Peyer's patch (tissue), 4 donors: Measurements from ENCODE around the gene TMEM163.

Source experiments
- POLR2A ChIP-seq, 2 donors: fragments of 450-650 bp; IDR thresholded peaks; one replicate each; pipeline ENCODE4 v1.5.1; 2017; ENCODE audit warnings: antibody characterized with exemption in 2 of 2, mild to moderate bottlenecking in 2 of 2, moderate library complexity in 2 of 2
- TF ChIP-seq, protein P1 (sequence below), 6 experiments: fragments of 450-650 bp in 4 of 6; fragments of 200-600 bp in 2 of 6; sonication (generic) in 1 of 6; IDR thresholded peaks; one replicate each; pipeline ENCODE4 v1.5.1; 2017 to 2019; ENCODE audit warnings: antibody characterized with exemption in 6 of 6, mild to moderate bottlenecking in 3 of 6, moderate library complexity in 1 of 6

DNA sequence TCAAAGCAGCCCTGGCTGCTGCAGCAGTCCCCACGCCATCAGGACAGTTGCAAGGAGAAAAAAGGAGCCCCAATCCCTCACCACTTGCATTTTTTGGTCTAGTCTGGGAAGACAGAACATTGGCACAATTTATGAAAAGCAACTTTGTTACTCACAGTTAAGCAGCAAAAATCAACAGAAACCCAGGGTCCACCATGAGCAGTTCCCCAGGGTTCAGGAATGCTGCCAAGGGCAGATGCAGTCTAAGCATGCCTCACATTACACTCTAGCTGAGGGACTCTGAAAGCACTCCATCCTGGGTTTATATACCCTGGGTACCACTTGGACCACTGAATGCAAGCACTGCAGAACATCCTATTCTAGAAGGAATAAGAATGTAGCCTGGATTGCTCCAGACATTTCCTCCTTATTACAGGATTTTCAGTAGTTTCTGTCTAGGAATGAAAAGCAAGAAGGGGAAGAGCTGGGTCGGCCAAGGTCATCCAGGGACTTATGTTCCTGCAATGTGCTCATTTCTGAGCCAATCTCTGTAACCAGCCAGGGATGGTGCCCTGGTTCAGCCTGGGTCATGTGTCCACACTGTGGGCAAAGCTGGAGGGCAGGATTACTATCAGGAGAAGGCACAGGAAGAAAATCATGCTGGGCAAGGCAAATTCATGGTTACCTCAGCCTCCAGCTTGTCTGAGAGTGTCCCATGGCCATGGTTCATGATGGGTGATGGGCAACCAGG is 19.5 kb upstream of the TMEM163 start:
- TF ChIP-seq, protein P1, sequence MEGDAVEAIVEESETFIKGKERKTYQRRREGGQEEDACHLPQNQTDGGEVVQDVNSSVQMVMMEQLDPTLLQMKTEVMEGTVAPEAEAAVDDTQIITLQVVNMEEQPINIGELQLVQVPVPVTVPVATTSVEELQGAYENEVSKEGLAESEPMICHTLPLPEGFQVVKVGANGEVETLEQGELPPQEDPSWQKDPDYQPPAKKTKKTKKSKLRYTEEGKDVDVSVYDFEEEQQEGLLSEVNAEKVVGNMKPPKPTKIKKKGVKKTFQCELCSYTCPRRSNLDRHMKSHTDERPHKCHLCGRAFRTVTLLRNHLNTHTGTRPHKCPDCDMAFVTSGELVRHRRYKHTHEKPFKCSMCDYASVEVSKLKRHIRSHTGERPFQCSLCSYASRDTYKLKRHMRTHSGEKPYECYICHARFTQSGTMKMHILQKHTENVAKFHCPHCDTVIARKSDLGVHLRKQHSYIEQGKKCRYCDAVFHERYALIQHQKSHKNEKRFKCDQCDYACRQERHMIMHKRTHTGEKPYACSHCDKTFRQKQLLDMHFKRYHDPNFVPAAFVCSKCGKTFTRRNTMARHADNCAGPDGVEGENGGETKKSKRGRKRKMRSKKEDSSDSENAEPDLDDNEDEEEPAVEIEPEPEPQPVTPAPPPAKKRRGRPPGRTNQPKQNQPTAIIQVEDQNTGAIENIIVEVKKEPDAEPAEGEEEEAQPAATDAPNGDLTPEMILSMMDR (IDR thresholded peaks at IDR 0.05) = no peak
- no peak for TF ChIP-seq POLR2A (IDR thresholded peaks at IDR 0.05)
